ENCODE data around the gene LEAP2. TPM values are rescaled to one million over a fixed set of nuclear protein-coding genes. Genes with fewer than 3 reads are reported as not detected.
A peak's percentile ranks its signal among the peaks of the same experiment; 100 is the strongest.

The LEAP2 gene
- polyA plus RNA-seq, 1 donor from 2014 or later: 1.6 TPM

DNA sequence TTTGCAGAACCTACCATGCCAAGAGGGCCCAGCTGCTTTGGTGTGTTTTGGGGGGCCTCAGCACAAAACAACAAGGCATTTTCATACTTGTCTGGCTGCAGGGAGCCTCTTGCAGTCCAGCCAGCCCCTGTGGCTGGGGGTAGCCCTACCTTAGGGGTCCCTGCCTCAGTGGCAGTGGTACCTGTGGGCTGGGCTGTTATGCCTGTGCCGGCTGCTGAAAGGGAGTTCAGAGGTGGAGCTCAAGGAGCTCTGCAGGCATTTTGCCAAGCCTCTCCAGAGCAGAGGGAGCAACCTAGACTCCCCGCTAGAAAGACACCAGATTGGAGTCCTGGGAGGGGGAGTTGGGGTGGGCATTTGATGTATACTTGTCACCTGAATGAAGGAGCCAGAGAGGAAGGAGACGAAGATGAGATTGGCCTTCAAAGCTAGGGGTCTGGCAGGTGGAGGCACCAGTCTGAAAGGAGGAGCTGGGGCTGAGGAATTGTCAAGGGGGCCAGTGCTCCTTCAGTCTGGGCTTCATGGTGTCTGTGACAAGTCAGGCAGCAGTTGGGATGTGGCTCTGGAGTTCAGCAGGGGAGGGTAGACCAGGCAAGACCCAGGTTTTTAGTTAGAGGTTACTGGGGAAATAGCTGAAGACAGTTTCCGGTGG, 44.5 kb upstream of the LEAP2 start:
- Histone ChIP-seq H3K27ac (ENCODE audit: low read length) (no peak overlapping the region), H3K4me3 (ENCODE audit: low read length) (no peak overlapping the region), H3K79me2 (replicated peaks; ENCODE audit: insufficient read depth, low read length) (no peaks in the 10 kb centered on the region), H3K4me2 (ENCODE audit: low read length) (no peak overlapping the region), H3K36me3 (ENCODE audit: insufficient read depth, low read length) (no peaks in the 10 kb centered on the region), H3K9ac (ENCODE audit: low read length) (no peak overlapping the region), H3F3A (ENCODE audit: insufficient read depth, low read length, poor library complexity, severe bottlenecking) (no peaks in the 10 kb centered on the region), H2AFZ (ENCODE audit: low read depth, low read length) (no peak overlapping the region), H3K27me3 (ENCODE audit: insufficient read depth, low read depth, low read length) (peaks cover 75% of the 10 kb centered on the region), H3K9me2 (ENCODE audit: insufficient read depth, low read length) (no peaks in the 10 kb centered on the region), H3K9me3 (ENCODE audit: low read length) (no peaks in the 10 kb centered on the region), H4K20me1 (ENCODE audit: insufficient read depth) (no peaks in the 10 kb centered on the region)
- no peak for TF ChIP-seq EP300 (conservative IDR thresholded peaks at IDR 0.05; ENCODE audit: poor library complexity, severe bottlenecking)
- TF ChIP-seq POLR2AphosphoS5 (IDR thresholded peaks at IDR 0.05): no peak
- no peak for TF ChIP-seq MXI1 (conservative IDR thresholded peaks at IDR 0.05; ENCODE audit: poor library complexity, severe bottlenecking)
- TF ChIP-seq EZH2 (IDR thresholded peaks at IDR 0.05; ENCODE audit: borderline replicate concordance, insufficient read depth, low read length, poor library complexity, severe bottlenecking): no peak
- TF ChIP-seq, protein P1, sequence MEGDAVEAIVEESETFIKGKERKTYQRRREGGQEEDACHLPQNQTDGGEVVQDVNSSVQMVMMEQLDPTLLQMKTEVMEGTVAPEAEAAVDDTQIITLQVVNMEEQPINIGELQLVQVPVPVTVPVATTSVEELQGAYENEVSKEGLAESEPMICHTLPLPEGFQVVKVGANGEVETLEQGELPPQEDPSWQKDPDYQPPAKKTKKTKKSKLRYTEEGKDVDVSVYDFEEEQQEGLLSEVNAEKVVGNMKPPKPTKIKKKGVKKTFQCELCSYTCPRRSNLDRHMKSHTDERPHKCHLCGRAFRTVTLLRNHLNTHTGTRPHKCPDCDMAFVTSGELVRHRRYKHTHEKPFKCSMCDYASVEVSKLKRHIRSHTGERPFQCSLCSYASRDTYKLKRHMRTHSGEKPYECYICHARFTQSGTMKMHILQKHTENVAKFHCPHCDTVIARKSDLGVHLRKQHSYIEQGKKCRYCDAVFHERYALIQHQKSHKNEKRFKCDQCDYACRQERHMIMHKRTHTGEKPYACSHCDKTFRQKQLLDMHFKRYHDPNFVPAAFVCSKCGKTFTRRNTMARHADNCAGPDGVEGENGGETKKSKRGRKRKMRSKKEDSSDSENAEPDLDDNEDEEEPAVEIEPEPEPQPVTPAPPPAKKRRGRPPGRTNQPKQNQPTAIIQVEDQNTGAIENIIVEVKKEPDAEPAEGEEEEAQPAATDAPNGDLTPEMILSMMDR (IDR thresholded peaks at IDR 0.05; ENCODE audit: poor library complexity, severe bottlenecking): no peak
- no peak for TF ChIP-seq RAD21 (conservative IDR thresholded peaks at IDR 0.05)
- TF ChIP-seq TAF1 (IDR thresholded peaks at IDR 0.05; ENCODE audit: low read depth): no peak
- TF ChIP-seq, protein P2, sequence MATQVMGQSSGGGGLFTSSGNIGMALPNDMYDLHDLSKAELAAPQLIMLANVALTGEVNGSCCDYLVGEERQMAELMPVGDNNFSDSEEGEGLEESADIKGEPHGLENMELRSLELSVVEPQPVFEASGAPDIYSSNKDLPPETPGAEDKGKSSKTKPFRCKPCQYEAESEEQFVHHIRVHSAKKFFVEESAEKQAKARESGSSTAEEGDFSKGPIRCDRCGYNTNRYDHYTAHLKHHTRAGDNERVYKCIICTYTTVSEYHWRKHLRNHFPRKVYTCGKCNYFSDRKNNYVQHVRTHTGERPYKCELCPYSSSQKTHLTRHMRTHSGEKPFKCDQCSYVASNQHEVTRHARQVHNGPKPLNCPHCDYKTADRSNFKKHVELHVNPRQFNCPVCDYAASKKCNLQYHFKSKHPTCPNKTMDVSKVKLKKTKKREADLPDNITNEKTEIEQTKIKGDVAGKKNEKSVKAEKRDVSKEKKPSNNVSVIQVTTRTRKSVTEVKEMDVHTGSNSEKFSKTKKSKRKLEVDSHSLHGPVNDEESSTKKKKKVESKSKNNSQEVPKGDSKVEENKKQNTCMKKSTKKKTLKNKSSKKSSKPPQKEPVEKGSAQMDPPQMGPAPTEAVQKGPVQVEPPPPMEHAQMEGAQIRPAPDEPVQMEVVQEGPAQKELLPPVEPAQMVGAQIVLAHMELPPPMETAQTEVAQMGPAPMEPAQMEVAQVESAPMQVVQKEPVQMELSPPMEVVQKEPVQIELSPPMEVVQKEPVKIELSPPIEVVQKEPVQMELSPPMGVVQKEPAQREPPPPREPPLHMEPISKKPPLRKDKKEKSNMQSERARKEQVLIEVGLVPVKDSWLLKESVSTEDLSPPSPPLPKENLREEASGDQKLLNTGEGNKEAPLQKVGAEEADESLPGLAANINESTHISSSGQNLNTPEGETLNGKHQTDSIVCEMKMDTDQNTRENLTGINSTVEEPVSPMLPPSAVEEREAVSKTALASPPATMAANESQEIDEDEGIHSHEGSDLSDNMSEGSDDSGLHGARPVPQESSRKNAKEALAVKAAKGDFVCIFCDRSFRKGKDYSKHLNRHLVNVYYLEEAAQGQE (IDR thresholded peaks at IDR 0.05; ENCODE audit: borderline replicate concordance): no peak
- no peak for TF ChIP-seq SMC3 (conservative IDR thresholded peaks at IDR 0.05; ENCODE audit: poor library complexity)

DNA sequence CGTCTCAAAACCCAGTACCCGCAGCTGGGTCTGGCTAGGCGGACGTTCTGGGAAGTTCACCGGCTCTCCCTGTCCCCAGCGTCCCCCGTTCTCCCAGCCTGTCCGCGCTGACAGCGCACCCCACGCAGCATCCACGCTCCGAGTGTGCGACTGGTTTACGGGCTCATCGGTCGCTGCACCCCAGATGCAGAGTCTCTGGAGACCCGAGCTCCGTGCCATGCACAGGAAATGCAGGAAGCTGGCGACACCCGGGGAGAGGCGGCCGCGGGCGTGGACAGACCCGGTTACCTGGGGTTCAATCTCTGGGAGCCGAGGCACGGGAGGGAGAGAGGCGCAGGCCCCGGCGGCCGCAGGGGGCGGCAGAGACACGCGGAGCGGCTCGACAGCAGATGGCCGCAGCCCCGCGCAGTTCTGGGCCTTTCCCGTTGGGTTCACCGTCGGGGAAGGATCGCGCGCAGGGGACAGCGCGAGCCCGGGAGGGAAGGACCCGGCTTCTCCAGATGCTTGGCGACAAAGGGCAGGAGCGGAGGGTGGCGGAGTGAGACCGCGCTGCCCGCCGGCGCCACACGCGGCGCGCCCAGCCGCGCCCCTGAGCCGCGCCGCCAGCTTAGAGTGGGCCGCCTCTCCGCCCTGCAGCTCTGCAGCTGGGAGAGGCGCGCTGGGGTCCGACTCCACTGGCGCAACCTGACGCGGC, 43.6 kb upstream of the LEAP2 start:
- Histone ChIP-seq H3K4me2 (ENCODE audit: low read length) (no peak overlapping the region), H3K27me3 (ENCODE audit: insufficient read depth, low read depth, low read length) (peaks cover 65% of the 10 kb centered on the region), H3F3A (ENCODE audit: insufficient read depth, low read length, poor library complexity, severe bottlenecking) (no peaks in the 10 kb centered on the region), H3K79me2 (replicated peaks; ENCODE audit: insufficient read depth, low read length) (no peaks in the 10 kb centered on the region), H3K9me3 (ENCODE audit: low read length) (no peaks in the 10 kb centered on the region), H3K9me2 (ENCODE audit: insufficient read depth, low read length) (no peaks in the 10 kb centered on the region), H2AFZ (ENCODE audit: low read depth, low read length) (no peak overlapping the region), H4K20me1 (ENCODE audit: insufficient read depth) (no peaks in the 10 kb centered on the region), H3K9ac (ENCODE audit: low read length) (peak overlapping the region; percentile 58), H3K27ac (ENCODE audit: low read length) (no peak overlapping the region), H3K4me3 (ENCODE audit: low read length) (peak overlapping the region; percentile 65), H3K36me3 (ENCODE audit: insufficient read depth, low read length) (no peaks in the 10 kb centered on the region)
- peak; percentile 55 for TF ChIP-seq SMC3 (conservative IDR thresholded peaks at IDR 0.05; ENCODE audit: poor library complexity)
- TF ChIP-seq EZH2 (IDR thresholded peaks at IDR 0.05; ENCODE audit: borderline replicate concordance, insufficient read depth, low read length, poor library complexity, severe bottlenecking): no peak
- TF ChIP-seq, protein P2 (IDR thresholded peaks at IDR 0.05; ENCODE audit: borderline replicate concordance): no peak
- peak; percentile 55 for TF ChIP-seq POLR2AphosphoS5 (IDR thresholded peaks at IDR 0.05)
- no peak for TF ChIP-seq MXI1 (conservative IDR thresholded peaks at IDR 0.05; ENCODE audit: poor library complexity, severe bottlenecking)
- TF ChIP-seq EP300 (conservative IDR thresholded peaks at IDR 0.05; ENCODE audit: poor library complexity, severe bottlenecking): no peak
- TF ChIP-seq, protein P1 (IDR thresholded peaks at IDR 0.05; ENCODE audit: poor library complexity, severe bottlenecking): peak; percentile 86
- TF ChIP-seq RAD21 (conservative IDR thresholded peaks at IDR 0.05): peak; percentile 65
- TF ChIP-seq TAF1 (IDR thresholded peaks at IDR 0.05; ENCODE audit: low read depth): no peak
